HG02642 (cell line): ENCODE results near the gene CCDC157.
"Not testable (repeated sequence)": the region's sequence is repeated elsewhere in the genome, so short reads cannot be mapped to it uniquely, and the experiment has no call there.

ENCODE experiments used
- ATAC-seq: cut with Tn5 transposase; IDR thresholded peaks from one replicate; pipeline ENCODE4 v1.9.1; 2021; ENCODE audit warnings: mild to moderate bottlenecking; ENCODE audit not compliant: unreplicated experiment, poor library complexity

The CCDC157 gene

DNA sequence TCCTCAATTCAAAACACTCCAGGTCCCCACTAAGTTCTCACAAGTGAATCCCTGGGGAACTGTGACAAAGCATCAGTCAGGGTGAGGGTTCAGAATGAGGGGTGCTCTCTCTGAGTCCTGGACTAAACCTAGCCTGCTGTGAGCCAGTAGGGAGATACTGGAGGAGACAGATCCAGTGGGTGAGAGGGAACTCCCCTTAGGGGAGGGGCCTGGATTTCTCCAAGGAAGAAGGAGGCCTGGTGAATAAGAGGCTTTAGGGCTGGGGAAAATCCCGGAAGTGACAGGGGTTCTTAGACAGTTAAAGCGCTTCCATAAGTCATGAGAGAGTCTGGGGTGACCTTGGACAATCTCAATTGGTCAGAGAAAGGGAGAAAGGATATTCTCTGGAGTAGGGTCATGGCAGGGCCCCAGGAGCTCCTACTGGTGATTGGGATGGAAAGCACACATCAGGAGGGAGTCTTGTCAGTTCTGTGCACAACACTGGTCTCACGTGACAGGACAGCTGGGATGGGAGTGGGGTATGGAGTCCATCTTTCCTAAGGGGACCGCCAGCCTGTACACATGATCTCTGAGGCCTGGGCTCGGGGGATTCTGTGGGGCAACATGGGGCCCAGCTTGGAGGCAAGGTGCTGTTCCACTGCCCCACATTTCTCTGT is 31.6 kb upstream of the CCDC157 start:
- no peak for ATAC-seq

DNA sequence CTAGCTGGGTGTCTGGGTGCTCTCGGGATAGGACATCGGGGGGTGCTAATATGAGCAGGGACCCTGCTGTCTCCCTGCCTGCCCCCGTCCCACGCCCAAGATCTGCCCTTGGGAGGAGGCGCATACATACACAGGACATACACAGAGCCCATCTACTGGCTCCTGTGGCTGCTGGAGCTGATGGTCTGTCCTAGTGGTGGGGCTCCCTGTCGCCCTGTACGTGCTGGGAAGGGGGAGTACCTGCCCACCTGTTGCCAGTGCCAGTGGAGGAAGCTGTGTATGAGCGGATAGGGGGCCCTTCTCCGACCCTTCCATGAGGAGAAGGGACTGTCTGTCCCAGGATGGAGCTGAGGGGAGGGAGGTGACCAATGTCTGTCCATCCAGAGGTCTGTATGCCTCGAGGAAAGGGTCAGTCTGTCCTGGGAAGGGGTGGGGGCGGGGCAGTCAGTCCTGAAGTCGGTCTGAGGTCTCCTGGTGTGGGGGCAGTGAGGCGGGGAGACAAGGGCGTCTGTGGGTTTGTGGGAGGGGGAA is 31.0 kb upstream of the CCDC157 start:
- no peak for ATAC-seq

DNA sequence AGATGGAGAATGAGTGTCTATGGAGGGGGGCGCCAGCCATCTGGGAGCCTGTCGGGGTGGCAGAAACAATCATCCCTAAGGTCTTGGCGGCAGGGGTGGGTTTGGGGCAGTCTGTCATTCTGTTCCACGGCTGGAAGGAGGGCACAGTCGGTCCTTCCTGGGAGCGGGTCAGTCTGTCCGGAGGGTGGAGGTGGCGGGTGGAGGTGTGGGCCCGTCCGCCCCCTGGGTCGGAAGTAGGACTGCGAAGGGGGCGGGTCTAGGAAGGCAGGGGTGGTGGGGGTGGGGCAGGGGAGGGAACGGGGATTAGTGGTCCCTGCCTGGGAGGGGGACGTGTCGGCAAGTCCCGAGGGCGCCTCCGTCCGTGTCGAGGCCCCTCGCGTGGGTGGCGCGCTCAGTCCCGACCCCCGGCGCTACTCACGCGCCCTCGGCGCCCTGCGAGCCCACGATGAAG is 30.5 kb upstream of the CCDC157 start:
- ATAC-seq: peak; percentile 33

DNA sequence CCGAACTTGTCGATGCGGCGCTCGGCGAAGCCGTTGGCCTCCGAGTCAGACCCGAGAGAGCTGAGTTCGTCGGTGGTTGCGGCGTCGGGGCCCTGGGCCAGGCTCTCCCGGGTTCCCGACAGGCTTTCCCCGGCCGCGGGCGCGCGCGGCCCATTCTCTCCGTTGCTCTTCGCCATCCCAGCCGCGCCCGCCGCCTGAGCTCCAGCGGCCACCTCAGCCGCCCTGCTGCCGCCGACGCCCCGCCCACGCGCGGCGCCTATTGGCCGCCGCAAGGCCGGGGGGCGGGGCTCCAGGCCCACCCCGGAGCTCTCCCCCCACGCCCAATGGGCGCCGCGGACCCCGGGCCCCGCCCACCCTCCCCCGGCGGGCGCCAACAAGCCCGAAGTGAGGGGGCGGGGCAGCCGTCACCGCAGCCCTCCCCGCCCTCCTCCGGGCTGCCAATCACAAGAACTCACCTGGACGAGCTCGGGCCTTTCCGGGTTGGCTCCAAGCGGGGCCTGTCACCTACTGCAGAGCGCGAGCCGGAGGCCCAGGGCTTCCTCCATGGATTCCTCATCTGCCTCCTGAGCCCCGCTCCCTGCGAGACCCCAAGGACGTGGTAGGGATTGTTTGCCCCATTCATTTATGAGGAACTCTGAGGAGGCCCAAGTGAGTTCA is 30.0 kb upstream of the CCDC157 start, which contains the start of gene TBC1D10A:
TSS of gene TBC1D10A (minus strand) at position 236 of the 657 bp plus-strand sequence. CDS start at position 176, 60 bp downstream.
- peak; percentile 90 for ATAC-seq

DNA sequence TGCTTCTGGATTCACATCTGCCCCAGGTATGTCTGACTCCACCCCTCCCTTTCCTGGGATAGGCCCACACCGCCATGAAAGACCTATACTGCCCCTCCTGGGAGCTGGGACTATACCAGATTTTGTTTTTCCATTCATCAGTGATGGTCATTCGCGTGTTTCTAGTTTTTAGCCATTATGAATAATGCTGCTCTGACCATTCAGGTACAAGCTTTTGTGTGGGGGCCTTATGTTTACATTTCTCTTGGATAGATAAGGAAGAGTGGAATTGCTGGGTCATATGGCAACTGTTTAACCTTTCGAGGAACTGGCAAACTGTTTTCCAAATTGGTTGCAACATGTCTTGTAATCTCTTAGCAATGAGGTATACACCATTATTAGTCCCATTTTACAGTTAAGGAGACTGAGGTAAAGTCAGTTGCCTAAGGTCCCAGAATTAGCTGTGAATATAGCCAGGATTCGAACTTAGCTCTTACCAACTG is 28.9 kb upstream of the CCDC157 start:
- ATAC-seq: no peak

DNA sequence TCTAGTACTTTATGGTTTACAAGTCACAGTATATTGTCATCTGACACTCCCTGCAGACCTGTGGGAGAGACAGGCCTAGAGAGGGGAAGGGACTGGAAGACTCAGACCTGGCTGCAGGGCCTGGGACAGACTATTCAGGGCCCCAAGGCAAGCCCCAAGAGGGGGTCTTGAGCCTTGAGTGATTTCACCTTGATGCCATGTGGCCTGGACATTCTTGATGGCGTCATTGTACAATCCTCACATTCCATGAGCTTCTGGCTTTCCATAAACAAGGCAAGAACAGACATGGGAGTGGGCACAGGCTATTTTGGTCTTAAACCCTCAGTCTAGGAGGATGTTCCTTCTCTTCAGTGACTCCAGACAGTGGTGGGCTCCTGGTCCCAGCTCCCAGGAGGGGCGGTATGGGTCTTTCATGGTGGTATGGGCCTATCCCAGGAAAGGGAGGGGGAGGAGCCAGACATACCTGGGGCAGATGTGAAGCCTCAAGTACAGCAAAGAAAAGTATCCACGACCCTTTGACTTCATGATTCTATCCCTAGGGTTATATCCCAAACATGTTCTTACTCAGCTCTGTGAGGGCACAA is 28.2 kb upstream of the CCDC157 start:
- ATAC-seq: no peak

DNA sequence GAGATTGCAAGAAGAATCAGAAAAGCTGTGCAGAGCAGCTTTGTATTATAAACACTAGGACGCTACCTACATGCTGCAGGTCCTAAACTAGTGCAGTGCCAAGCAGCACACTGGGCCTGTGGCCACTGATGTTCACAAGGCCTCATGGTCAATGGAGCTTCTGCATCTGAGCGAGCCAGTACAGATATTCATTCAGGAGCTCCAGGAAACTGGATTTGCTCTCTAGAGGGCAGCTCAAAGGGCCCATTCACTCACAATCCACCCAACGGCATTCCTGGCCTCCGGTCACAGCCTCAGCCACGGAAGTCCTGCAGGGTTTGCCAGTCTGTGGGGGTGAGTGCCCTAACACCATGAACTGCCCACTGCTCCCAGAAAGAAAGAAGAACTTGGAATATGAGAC is 24.3 kb upstream of the CCDC157 start:
- no peak for ATAC-seq

DNA sequence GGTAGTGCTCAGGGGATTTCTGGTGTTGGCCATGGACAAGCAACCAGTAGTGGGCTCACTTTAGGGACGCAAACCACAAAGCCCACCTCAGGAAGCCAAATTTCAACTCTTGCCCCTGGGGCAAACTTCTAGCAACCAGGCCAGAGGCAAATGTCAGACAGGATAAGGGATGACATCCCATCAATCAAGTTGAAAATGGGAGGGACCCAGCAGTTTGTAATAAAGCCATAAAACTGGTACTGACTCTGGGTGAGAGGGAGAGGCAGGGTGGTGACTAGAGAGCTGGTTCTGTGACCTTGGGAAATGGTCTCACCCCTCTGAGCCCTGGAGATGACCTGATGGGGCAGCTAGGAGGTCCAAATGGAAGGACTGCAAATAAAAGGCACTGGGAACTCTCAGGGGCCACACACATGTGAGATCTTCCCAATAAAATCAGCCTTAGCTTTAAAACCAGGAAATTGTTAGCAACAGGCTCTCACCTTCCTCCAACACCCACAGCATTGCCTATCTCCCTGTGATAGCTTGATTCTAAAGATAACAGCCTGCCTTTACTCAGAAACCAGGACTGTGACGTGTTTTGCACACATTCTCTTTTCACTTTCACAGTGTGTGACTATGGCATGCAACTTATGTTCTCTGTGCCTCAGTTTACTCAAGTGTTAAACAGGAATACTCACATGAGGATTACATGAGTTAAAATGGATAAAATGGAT is 23.7 kb upstream of the CCDC157 start:
- no peak for ATAC-seq

DNA sequence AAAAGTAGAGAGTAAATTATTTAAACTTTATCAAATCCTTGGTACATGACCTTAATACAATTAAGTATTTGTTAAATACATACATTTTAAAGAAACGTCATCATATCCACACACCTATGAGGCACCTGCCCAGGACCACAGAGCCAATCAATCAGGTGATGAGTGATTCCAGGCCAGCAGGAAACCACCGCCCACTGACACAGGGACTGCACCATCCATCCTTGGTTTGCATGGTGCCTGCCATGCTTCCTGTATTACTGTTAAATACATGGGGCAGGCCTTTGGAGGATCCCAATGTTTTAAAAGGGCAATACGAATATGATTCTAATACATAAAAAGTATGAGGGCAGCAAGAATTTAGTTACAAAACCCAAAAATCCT is 23.1 kb upstream of the CCDC157 start:
- ATAC-seq: no peak

DNA sequence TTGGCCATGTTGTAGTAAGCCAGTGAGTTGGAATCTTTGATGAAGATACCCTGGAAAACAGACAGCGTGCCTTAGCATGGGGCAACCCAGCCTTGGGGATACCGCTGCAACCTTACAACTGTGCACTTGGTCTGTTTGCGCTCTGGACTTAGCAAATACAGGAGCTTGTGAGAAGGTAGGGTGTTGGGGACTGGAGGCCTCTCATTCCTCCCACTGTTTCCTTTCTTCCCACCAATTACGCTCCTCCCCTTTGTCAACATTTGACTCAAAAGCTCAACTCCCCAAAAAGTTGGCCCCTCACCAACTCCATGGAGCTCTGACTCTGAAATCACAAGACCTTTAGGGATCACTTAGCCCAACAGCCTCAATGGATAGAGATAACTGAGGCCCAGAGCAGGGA is 22.2 kb upstream of the CCDC157 start:
- no peak for ATAC-seq

DNA sequence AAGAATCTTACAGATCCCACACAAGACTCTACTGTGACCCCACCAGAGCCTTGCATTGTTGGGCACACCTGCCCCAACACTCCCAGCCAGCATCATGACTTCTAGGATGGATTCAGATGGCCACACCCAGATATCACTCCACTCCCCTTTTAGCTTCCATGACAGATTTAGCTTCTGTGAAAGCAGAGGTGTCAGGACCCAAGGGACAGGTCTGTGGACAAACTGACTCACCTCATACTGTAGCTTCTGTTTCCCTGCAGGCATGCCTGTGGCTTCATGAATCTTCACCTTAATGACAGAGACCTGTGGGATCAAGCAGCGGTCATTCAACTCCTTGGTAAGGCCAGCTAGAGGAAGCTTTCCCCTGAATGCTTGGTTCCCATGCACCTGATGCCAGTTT is 21.6 kb upstream of the CCDC157 start:
- ATAC-seq: no peak

DNA sequence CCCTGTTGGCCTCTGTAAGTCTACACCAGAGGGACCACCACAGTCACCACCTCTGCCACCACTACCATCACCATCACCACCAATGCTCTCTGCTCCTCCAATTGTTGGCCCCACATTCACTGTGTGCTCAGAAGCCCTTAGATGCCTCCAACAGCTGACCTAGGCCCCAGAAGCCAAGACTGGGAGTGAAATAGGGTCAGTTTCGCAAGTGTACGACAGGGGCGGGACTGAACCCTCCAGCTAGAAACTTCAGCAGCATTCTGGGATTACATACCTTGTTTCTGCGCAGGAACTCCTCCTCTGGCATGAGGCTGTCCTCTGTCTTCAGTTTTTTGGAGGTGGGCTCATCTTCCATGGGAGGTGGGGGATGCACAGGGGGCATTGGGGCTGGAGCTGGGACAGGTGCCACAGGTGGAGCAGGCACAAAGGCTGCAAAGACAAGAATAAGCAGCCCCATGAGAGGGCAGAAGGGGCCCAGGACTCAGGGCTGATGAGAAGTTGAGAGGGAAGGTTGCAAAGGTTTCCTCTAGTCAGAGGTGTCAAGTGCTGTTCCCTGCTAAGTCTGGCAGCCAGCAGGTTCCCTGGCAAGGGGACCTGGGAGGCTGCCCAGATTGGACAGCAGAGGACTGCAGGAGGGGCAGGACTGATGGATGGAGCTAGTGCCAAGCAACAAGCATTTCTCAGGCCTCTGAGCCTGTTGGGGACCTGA is 19.9 kb upstream of the CCDC157 start:
- ATAC-seq: no peak

DNA sequence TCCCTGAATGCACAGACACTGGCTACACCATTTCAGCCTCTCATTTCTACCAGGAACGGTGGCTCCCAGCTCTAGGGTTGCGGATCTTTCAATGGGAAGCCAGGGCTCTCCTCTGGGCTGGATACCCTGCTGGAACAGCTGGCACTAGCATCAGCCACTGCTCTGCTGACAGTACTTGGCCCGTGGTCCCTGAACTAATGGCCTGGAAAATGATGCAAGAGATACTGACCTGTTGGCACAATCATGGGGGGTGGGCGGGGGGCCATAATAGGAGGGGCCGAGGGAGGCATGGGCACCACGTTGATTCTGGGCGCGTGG is 19.4 kb upstream of the CCDC157 start:
- no peak for ATAC-seq

DNA sequence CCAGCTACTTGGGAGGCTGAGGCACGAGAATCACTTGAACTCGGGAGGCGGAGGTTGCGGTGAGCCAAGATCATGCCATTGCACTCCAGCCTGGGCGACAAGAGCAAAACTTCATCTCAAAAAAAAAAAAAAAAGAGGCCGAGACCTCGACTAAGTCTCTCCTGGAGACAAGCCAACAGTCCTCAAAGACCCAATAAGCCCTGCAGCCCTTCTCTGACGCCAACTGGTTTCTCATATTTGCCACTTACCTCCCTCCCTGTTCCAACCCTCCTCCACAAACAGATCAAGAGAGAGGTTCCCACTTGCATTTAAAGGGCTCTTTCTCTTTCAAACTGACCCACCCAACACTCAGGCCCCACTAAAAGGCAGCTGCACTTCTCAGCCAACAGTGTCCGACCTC is 18.5 kb upstream of the CCDC157 start:
- ATAC-seq: not testable (repeated sequence)

DNA sequence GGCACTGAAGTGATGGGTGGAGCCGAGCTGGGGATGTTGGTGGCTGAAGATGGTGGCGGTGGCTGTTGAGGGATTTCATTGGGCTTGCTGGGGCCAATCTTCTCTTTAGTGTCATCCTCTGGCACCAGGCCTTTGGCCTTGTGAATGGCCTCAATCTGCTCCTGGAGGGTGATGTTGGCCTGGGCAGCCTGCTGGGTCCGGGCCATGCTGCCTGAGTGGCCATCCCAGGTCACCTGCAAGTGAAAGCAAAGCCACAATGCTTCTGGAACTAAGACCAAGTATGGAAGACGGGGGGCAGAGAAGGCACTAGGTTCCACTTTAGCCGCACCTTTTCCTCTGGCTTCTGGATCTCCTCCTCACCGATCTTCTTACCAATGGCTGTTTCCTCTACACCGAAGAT is 18.0 kb upstream of the CCDC157 start:
- no peak for ATAC-seq

DNA sequence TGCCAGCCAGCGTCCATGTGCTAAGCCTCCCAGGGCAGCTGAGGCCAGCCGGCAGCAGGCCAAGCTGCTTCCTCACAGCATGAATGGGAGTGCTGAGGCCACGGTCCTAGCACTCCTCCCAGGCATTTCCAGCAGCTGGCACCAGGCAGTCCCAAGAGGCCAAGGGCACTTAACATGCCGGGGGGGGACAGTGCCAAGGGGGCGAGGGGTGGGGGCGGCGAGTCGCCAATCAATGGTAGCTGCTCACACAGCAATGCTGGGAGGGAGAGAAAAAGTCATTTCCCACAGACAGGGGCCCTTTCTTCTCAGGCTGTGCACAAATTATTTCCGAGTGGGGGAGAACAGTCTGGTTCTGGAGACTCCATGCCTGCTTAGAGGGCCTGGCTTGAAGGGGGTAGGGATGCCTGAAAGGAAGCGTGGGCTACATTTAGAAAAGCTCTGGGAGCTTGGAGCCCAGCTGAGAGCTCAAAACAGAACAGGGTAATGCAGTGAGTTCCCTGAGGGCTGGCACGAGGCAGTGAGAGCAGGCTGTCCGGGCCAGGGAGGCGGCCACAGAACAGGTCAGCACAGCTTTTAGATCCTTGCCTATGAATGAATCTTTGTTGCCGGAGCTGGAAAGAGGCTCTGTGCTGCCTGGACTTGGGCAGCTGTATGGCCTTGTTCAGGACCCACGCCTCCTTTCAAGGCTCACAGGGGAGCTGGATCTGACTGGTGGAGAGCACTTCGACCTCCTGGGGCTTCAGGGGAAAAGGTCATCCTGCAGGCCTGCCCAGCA is 15.7 kb upstream of the CCDC157 start:
- no peak for ATAC-seq

DNA sequence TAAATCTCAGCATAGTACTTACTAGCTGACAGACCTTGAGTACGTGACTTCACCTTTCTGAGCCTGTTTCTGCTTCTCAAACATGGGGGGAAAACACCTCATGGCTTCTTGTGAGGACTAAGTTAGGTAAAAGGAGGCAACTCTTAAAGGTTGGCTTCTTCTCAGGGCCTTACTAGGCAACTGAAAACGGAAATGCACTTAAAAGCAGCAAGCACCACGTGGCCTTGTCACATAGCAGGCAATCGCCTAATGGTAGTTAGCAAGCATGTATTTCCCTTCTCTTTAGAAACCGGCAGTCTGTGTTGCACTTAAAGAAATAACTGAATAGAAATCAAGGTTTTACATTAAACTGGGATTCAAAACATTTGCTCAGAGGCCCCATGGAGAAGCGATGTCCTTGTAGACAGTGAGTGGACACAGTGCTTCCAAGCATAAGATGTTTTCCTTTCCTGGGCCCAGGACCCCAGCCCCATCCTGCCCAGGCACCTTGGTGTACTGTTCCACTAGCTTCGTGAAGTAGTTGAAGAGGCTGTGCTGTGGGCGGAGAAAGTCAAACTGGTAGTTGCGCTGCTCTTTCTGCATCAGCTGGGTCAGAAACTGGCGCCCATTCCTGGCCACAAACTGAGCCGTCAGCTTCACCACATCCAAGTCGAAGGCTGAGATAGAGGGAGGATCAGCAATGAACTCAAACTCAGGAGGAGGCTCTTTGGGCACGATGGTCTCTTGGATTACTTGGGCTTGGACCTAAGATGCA is 12.2 kb upstream of the CCDC157 start:
- ATAC-seq: no peak

DNA sequence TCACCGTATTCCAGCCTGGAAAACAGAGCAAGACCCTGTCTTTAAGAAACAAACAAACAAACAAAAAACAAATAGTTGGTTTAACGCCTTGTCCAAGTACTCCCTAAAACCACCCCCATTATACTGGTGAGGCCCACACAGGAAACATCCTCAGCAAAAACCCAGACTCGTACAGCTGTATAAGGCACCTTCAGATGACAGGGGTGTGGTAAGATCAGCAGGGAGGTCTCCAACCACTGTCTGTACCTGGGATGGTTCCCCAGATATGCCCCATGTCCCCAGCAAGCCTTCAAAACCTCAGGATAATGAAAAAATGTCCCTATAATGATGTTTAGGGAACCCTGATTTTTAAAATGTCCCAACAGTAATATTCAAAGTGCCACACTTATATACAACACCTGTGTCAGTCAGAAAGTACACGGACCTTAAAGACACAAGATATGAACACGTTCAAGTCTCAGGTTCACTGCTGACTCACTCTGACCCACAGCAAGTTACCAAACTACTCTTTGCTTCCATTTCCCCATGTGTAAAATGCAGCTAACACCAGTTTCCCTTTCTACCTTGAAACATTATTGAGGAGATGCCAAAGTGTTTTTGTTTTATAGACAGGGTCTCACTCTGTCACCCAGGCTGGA is 9.4 kb upstream of the CCDC157 start:
- ATAC-seq: no peak
